ENCODE results near the gene TMEM134.
A peak's percentile ranks its signal among the peaks of the same experiment; 100 is the strongest.

The TMEM134 gene

GRCh38 chr11:67422891-67423290 is 46.2 kb downstream of the TMEM134 start:
- no peak for DNase-seq (ENCODE audit: low read depth in 2 of 2)

GRCh38 chr11:67421430-67422031 is 47.5 kb downstream of the TMEM134 start:
- no peak for DNase-seq (ENCODE audit: low read depth in 2 of 2)

- peak; percentile 97 to 99 for DNase-seq (ENCODE audit: low read depth in 2 of 2)
These were observed 48.2 kb downstream of the TMEM134 start for GRCh38 chr11:67420646-67421429.

DNA sequence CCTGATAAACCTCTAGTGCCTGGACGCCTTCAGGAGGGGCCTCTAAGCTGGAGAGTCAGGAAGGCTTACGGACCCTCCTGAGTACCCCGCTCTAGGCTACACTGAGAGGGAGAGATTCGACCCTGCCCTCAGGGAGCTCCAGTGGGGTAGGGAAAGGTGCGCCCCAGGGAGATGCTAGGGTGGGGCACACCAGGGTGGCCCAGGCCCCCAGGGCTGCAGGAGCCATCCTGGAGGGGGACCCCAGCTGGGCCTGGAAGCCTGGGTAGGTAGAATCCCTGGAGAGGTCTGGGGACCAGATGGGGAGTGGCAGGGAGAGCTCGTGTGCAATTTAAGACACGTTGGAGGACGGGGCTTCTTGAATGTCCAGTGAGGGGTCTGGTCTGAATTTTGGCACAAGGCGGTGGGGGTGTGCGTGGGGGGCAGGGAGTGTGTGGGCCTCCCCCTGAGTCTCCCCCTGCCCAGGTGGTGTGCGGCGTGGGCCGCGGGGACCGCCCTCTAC is 48.9 kb downstream of the TMEM134 start:
- DNase-seq (ENCODE audit: low read depth in 2 of 2) = no peak

- no peak for DNase-seq (ENCODE audit: low read depth in 2 of 2)
These were observed 49.6 kb downstream of the TMEM134 start for GRCh38 chr11:67419325-67420049.

DNA sequence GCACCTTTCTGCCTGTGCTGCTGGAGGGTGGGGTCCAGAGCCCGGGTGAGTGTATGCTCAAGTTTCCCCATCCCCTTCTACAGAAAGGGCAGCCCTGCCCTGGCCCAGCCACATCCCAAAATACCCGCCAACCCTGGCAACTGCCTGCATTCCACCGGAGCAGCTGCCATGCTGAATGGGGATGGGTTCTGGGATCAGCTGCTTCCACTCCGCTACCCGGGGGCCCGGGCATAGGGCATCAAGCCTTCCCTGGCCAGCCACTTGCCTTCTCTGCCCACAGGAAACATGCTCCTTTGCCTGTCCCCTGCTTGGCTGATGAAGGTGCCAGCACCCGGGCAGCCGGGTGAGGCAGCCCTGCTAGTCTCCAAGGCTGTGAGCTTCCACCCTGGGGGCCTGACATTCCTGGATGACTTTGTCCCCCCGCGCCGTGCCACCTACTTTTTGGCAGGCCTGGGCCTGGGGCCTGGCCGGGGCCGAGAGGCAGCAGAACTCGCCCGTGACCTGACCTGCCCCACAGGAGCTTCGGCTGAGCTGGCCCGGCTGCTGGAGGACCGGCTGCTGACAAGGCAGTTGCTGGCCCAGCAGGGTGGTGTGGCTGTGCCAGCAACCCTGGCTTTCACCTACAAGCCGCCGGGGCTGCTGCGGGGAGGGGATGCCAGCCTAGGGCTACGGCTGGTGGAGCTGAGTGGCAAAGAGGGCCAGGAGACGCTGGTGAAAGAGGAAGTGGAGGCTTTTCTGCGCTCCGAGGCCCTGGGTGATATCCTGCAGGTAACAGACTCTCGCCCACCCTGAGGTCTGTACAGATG is 50.4 kb downstream of the TMEM134 start:
- no peak for DNase-seq (ENCODE audit: low read depth in 2 of 2)

DNA sequence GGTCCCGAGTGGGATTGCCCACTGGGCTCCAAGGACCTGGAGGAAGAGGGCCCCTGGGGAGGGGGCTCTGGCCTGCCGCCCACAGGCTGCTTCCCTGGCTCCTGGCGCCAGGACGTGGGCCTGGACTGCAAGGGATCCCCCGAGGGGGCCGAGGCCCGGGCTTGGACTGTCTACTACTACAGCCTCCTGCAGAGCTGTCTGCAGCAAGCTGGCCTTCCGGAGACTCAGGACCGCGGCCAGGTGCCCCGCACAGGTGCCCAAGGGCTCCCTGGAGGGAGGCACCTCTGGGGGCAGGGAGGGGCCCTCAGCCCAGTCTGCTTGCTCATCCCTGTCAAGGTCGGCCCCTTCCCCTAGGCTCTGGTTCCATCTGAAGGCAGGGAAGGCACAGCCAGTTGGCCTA is 51.6 kb downstream of the TMEM134 start:
- DNase-seq (ENCODE audit: low read depth in 2 of 2) = no peak

DNA sequence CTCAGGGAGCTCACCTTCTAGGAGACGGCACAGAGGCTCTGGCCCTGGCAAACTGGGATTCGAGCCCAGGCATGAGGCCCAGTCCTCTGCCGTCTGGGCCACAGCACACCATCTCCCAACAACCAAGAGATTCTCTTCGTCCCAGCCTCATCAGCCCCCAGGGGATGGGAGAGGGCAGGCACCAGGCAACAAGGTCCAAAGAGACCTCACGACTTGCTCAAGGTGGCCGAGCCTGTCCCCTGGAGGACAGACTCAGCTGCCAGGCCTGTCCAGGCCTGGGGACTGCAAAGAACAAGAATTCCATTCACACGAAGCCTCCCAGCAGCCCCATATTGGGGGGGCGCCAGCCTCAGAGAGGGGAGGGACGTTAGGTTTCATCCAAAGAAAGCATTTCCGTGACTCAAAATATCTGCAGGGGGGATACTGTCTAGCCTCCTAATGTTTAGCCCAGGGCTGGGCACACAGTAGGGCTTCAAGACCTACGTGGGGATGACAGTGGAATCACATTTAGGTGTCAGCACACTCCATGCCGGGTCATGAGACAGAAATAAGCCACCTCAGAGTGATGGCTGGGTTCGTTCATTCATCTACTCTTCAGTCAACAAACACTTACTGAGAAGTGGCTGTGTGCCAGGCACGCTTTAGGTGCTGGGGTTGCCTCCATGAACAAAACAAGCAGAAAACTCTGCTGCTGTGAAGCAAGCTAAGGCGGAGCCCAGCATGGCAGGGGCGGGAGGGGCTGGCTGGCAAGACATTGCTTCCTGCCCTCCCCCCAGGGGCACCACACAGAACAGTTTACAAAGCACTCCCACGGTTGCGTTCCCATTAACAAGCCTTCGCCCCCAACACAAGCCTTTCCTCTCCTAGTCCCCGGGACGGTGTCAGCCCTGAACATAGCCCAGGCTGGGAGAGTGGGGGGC is 52.4 kb downstream of the TMEM134 start:
- no peak for DNase-seq (ENCODE audit: low read depth in 2 of 2)

DNA sequence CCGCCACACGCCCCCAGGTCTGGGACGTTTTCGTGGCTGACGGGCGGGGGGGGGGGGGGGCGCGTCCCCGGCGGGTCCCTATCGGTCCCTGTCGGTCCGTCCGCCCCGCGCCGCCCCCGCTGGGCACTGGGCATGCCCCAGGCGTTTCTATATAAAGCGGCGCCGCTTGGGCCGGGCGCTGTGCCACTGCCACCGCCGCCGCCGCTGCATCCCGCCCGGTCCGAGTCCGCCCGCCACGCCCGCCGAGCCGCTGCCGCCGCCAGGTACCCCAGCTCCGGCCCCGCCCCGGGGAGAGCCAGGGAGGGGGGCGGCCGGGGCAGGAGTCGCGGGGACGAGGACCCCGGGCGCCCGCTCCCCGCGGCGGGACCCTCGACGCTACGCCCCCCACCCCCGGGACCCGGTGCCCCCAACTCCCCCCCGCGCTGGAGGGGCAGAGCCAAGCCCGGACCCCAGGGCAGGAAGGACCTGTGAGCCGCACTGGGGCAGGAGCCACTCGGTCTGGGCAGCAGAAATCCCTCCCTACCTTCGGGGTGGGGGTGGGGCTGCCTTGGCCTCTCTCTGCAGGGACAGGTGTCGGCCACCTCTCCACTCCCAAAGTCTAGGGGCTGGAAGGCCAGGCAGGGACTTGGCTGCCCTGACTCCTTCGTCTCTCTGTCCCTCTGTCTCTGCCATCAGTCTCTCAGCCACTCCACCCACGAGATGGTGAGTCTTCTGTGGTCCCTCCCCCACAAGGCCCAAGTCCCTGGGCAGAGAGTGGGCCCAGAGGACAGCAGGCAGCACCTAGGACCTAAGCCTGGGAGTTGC is 53.3 kb downstream of the TMEM134 start, which contains the start of gene CARNS1:
TSS of gene CARNS1 (plus strand) at position 178 of the 804 bp plus-strand sequence. CDS start at position 700, 522 bp downstream.
- DNase-seq (ENCODE audit: low read depth in 2 of 2) = no peak

- no peak for DNase-seq (ENCODE audit: low read depth in 2 of 2)
These were observed 55.7 kb downstream of the TMEM134 start for GRCh38 chr11:67413266-67413849.

GRCh38 chr11:67412495-67413179 is 56.4 kb downstream of the TMEM134 start:
- DNase-seq (ENCODE audit: low read depth in 2 of 2) = no peak

- no peak for DNase-seq (ENCODE audit: low read depth in 2 of 2)
These were observed 57.3 kb downstream of the TMEM134 start for GRCh38 chr11:67411785-67412152.
